OCI-LY7 (cell line): ENCODE results near the gene ALS2CL. TPM values are rescaled to one million over a fixed set of nuclear protein-coding genes. Genes with fewer than 3 reads are reported as not detected.

Source experiments
- BruUV-seq: library from RNA; stranded (reverse); fragments of 400-500 nt; replicated peaks from 2 replicates; lab custom pipeline; 2021; lab: Mats Ljungman, UMichigan
- CTCF ChIA-PET: fragments of 300-600 bp; sonication (Branson Sonifier 250); formaldehyde crosslinking; loops from one replicate; lab custom pipeline; 2022; ENCODE audit warnings: antibody characterized with exemption; ENCODE audit not compliant: unreplicated experiment; lab: Charles Lee
- POLR2A ChIA-PET: fragments of 300-600 bp; sonication (Branson Sonifier 250); formaldehyde crosslinking; loops from one replicate; lab custom pipeline; 2022; ENCODE audit warnings: antibody characterized with exemption; lab: Charles Lee
- DNase-seq: peaks from one replicate; pipeline ENCODE4 v3.0.0-alpha.2; 2015; ENCODE audit warnings: low spot score
- H2AFZ ChIP-seq: fragments of 200-600 bp; sonication (generic), shearing (Covaris generic); 2 replicates; pipeline ENCODE4 v1.6.1; 2014; ENCODE audit warnings: mild to moderate bottlenecking, antibody characterized with exemption, low read length, moderate library complexity
- H3K27ac ChIP-seq: fragments of 200-600 bp; sonication (generic); 2 replicates; pipeline ENCODE4 v1.5.1; 2014; ENCODE audit warnings: mixed run types, low read depth, mild to moderate bottlenecking, moderate library complexity, low read length, inconsistent platforms; ENCODE audit not compliant: poor library complexity, severe bottlenecking
- H3K36me3 ChIP-seq: fragments of 200-600 bp; sonication (generic); 2 replicates; pipeline ENCODE4 v1.6.1; 2014; ENCODE audit warnings: mild to moderate bottlenecking, antibody characterized with exemption, low read length, moderate library complexity, mixed read lengths; ENCODE audit not compliant: insufficient read depth
- H3K4me1 ChIP-seq: fragments of 200-600 bp; sonication (generic); 2 replicates; pipeline ENCODE4 v1.5.1; 2014; ENCODE audit warnings: mild to moderate bottlenecking, low read length; ENCODE audit not compliant: insufficient read depth, poor library complexity, severe bottlenecking
- H3K4me2 ChIP-seq: fragments of 200-600 bp; sonication (generic); 2 replicates; pipeline ENCODE4 v1.6.1; 2014; ENCODE audit warnings: mild to moderate bottlenecking, low read length
- H3K4me3 ChIP-seq: fragments of 200-600 bp; sonication (generic); 2 replicates; pipeline ENCODE4 v1.5.1; 2014; ENCODE audit warnings: mild to moderate bottlenecking, low read depth, low read length; ENCODE audit not compliant: poor library complexity, severe bottlenecking
- H3K79me2 ChIP-seq: fragments of 200-600 bp; sonication (generic); 2 replicates; pipeline ENCODE4 v1.6.1; 2016; ENCODE audit warnings: low read depth, mild to moderate bottlenecking, low read length, moderate library complexity, mixed read lengths; ENCODE audit not compliant: insufficient read depth
- H3K9me2 ChIP-seq: fragments of 200-600 bp; sonication (generic); 2 replicates; pipeline ENCODE4 v1.6.1; 2016; ENCODE audit warnings: mild to moderate bottlenecking, low read length, mixed read lengths; ENCODE audit not compliant: insufficient read depth
- H3K9me3 ChIP-seq: fragments of 200-600 bp; sonication (generic); 2 replicates; pipeline ENCODE4 v1.6.1; 2014; ENCODE audit warnings: mild to moderate bottlenecking, mixed run types, low read length, mixed read lengths
- H4K20me1 ChIP-seq: fragments of 200-600 bp; sonication (generic); 2 replicates; pipeline ENCODE4 v1.6.1; 2014; ENCODE audit warnings: mild to moderate bottlenecking, antibody characterized with exemption, low read length, moderate library complexity, mixed read lengths; ENCODE audit not compliant: insufficient read depth
- CTCF ChIP-seq: fragments of 200-600 bp; sonication (generic); conservative IDR thresholded peaks from 2 replicates; pipeline ENCODE4 v1.5.1; 2014; ENCODE audit warnings: mild to moderate bottlenecking, antibody characterized with exemption, low read length, moderate library complexity, mixed read lengths
- EZH2phosphoT487 ChIP-seq: fragments of 200-600 bp; sonication (generic); IDR thresholded peaks from 2 replicates; pipeline ENCODE4 v1.6.1; 2018; ENCODE audit warnings: low read depth, borderline replicate concordance, mild to moderate bottlenecking, mixed run types, antibody characterized with exemption, low read length, moderate library complexity, mixed read lengths
- intact Hi-C: fragments of 100-400 bp; cut with micrococcal nuclease; formaldehyde crosslinking; loops from one replicate; pipeline ENCODE4 v1.10.0; 2022; ENCODE audit not compliant: unreplicated experiment
- total RNA-seq, 2 experiments: library from RNA; depleted of rRNA in 1 of 2; stranded (reverse); fragments of >200 nt in 1 of 2; shearing (Covaris generic) in 1 of 2; gene quantifications; 2 replicates each; pipeline ENCODE4 v1.2.3, GENCODE V29; 2014 to 2022

Gene ALS2CL
- total RNA-seq, 2 experiments from 2014 or later, result 0.28 TPM; not detected in 1

GRCh38 chr3:46719044-46719565 lies 25.6 kb upstream of the ALS2CL start:
- no peak for DNase-seq
- no peaks in the 10 kb centered on the region for H3K9me3 ChIP-seq
- no peaks in the 10 kb centered on the region for H3K4me1 ChIP-seq
- no peak overlapping the region for H3K27ac ChIP-seq
- intact Hi-C loops, result no loop called here
- no peaks in the 10 kb centered on the region for H3K79me2 ChIP-seq
- CTCF ChIA-PET, result no interaction called here
- H4K20me1 ChIP-seq, result no peaks in the 10 kb centered on the region
- H3K4me3 ChIP-seq, result no peak overlapping the region
- H2AFZ ChIP-seq, result no peak overlapping the region
- no peak for TF ChIP-seq CTCF
- TF ChIP-seq EZH2phosphoT487, result no peak
- H3K4me2 ChIP-seq, result no peak overlapping the region
- no peaks in the 10 kb centered on the region for H3K36me3 ChIP-seq
- BruUV-seq, result no TSS peak
- no peaks in the 10 kb centered on the region for H3K9me2 ChIP-seq
- POLR2A ChIA-PET, result no interaction called here

- Histone ChIP-seq H3K4me3 (no peak within 1 kb of the TSS), H3K4me2 (no peak within 1 kb of the TSS), H3K27ac (no peak within 1 kb of the TSS), H3K9me3 (no peaks in the 10 kb centered on the region), H3K36me3 (no peaks in the 10 kb centered on the region), H3K9me2 (no peaks in the 10 kb centered on the region), H3K79me2 (no peaks in the 10 kb centered on the region), H4K20me1 (no peaks in the 10 kb centered on the region), H2AFZ (no peak within 1 kb of the TSS), H3K4me1 (no peaks in the 10 kb centered on the region)
- intact Hi-C loops, result no loop called here
- no TSS peak for BruUV-seq
- ChIA-PET POLR2A (no interaction called here), CTCF (no interaction called here)
- no peak for DNase-seq
- TF ChIP-seq EZH2phosphoT487, result no peak
- TF ChIP-seq CTCF, result peak; percentile 66
These were observed 24.2 kb upstream of the ALS2CL start, which contains the start of gene PRSS50 for GRCh38 chr3:46717447-46718231. Gene PRSS50 (minus strand): TSS chr3:46717869. CDS start chr3:46717824, 45 bp downstream.
